ENCODE measurements around the gene MERTK.

Gene MERTK

DNA sequence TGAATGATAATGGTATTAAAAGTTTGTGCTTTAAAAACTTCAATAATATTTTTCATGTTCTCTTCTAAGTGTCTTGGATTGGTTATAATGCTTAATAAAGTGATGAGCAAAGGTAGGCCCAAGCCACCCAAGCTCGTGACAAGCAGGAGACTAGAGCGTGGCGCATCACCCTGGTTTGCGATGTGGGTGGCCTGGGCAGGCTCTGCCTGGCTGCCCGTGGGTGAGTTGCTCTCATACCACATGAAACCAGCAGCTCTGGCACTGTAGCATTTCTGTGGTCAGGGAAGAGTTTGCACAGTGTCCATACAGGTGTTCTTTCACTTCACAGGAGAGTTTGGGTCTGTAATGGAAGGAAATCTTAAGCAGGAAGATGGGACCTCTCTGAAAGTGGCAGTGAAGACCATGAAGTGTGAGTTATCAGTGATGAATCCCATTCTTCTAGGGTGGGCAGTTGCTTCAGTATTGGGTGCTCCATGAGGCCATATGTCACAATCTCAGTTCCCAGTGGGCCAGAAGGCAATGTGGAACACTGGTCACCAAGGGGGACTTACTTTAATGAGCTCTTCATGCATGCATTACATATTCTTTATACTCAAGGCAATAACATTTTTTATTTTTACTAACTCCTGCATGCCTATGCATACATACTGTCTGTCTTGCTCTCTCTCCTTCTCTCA, 105.3 kb downstream of the MERTK start:
- no peak for DNase-seq (ENCODE audit: low read depth, low spot score)
- H3K27ac ChIP-seq = no peak overlapping the region

DNA sequence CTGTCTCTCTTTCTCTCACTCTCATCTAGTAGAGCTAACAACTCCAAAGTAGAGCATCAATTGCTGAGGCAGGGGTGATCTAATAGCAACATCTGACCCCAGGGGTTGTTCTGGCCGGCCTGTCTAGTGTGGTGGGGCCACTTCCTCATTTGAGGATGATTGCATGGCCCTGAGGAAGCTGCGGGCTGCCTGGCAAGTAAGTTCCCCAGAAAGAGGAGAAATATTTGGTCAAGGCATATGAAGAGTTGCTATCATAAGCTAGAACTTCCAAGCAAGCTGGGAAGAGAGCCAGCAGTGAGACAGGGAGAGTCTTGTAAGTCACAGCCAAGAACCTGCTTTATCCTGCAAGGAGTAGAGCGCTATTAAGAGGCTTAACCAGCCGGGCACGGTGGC, 105.8 kb downstream of the MERTK start:
- H3K27ac ChIP-seq = no peak overlapping the region
- DNase-seq (ENCODE audit: low read depth, low spot score) = no peak

- DNase-seq (ENCODE audit: low read depth, low spot score) = no peak
- H3K27ac ChIP-seq = peak overlapping the region; percentile 63
Observed at GRCh38 chr2:112005406-112006075, 107.1 kb downstream of the MERTK start.

- DNase-seq (ENCODE audit: low read depth, low spot score) = peak; percentile 61
- H3K27ac ChIP-seq = peak overlapping the region; percentile 63
Observed at GRCh38 chr2:112006076-112006410, 107.6 kb downstream of the MERTK start.

- no peak overlapping the region for H3K27ac ChIP-seq
- no peak for DNase-seq (ENCODE audit: low read depth, low spot score)
Observed at GRCh38 chr2:112007493-112007892, 109.1 kb downstream of the MERTK start.

DNA sequence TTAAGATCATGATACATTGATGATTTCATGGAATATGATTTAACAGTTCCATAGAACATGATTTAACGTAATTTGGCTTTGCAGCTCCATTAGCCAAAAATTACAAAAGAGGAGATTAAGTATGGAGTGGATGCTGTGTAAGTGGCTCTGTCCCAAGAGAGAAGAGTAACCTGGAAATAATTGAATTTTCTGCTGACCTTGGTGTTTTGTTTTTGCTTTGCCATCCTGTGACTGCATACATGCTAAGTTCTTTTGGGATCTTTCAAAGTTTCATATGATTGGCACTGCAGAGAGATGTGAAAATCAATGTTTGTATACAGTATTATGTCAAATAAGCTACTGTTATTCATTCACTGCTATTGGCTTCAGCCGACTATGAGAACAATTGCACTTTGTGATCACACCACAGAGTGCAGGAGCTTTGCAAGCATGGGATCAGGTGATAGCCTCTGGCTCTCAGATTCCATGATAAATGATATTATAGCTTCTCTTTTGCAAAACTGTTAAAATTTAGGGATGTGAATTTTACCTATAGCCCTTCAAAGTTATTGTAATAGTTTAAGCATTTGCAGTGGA, 110.6 kb downstream of the MERTK start:
- H3K27ac ChIP-seq = no peak overlapping the region
- no peak for DNase-seq (ENCODE audit: low read depth, low spot score)

DNA sequence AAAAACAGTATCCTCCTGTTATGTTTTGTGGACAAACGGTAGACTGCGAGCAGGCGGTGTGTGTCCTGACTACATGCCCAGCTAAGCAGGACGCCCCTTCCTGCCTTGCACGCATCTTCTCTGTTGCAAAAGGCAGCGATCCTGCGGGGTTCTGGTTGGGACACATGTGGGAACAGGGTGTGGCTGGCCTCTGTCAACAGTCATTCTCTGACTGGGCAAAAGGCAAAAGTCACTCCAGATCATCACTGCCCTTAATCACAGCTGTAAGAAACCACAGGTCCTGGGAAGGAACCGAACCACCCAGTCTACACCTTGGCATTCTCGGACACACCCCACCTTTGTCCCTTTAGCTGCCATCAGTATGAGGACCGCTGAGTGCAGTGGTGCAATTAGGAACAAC, 112.3 kb downstream of the MERTK start:
- no peak overlapping the region for H3K27ac ChIP-seq
- DNase-seq (ENCODE audit: low read depth, low spot score) = no peak

GRCh38 chr2:112012556-112012955, 114.1 kb downstream of the MERTK start:
- H3K27ac ChIP-seq = no peak overlapping the region
- no peak for DNase-seq (ENCODE audit: low read depth, low spot score)

DNA sequence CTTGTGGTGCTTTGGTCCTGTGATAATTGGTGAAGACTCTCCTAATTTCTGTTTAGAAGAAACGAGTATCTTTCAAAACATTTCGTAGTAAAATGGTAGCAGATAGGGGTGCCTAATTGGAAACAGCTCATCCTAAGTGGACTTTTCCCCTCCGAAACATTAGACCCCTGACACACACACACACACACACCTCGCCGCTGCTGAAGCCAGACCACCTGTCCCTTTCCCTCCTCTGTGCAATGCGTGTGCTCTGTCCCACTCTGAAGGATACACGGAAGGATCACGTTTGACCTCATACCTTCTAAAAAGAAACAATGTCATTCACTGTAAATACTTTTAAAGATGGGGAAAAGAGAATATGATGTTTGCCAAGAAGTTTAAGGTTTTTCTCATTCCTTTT, 120.4 kb downstream of the MERTK start:
- no peak for DNase-seq (ENCODE audit: low read depth, low spot score)

DNA sequence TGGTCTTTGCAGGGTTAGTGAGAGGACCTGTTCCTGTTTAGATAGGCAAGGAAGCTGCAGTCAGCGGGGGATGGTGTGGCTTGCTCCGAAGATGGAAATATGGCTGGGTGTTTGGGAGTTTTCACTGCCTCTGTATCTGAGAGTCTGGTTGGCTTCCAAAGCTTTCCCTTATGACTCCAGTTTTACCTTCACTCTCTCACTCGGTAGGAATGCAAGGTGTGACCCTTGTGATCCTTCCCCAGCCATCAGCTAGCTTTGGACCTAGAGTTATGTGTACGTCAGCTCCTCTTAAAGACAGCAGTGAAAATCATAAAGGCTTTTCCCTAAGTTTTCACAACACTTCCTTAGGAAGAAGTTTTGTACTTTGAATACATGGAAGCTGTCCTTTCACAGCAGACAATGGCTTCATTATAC, 121.2 kb downstream of the MERTK start:
- DNase-seq (ENCODE audit: low read depth, low spot score) = no peak
- no peak overlapping the region for H3K27ac ChIP-seq

More for the DNA sequence above, 120.4 kb downstream of the MERTK start:
- no peak overlapping the region for H3K27ac ChIP-seq

GRCh38 chr2:112020561-112020960, 122.2 kb downstream of the MERTK start:
- H3K27ac ChIP-seq = no peak overlapping the region
- DNase-seq (ENCODE audit: low read depth, low spot score) = no peak

DNA sequence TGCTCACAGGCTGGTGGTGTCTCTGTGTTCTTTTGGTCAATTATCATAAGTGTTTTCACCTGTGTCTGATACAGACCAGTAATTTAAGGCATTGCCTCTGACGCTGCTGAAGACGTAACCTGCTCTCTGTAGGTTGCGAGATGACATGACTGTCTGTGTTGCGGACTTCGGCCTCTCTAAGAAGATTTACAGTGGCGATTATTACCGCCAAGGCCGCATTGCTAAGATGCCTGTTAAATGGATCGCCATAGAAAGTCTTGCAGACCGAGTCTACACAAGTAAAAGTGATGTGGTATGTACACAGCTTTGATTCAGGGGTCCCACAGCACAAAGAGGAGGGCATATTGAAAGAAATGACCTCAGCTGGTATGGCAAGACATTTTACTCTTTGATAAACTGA, 122.9 kb downstream of the MERTK start:
- no peak overlapping the region for H3K27ac ChIP-seq
- DNase-seq (ENCODE audit: low read depth, low spot score) = no peak

- no peak for DNase-seq (ENCODE audit: low read depth, low spot score)
- no peak overlapping the region for H3K27ac ChIP-seq
Observed at GRCh38 chr2:112021781-112022231, 123.4 kb downstream of the MERTK start.

DNA sequence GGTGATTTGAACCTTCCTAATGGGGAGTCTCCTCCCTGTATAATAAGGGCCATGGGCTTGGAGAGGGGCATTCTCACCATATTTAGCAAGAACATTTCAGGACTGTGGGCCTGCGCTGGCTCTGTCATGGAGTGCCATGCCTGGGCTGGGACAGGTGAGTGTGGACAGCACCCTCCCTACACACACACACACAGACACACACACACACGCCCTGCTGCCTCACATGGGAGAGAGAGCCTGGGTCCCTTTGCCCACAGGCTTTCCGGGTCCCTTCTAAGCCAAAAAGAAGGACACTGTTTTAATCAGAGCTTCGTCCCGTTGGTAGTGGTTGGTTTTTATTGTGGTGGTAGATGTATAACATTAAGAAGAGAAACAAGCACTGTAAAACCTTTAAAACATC, 125.3 kb downstream of the MERTK start:
- H3K27ac ChIP-seq = no peak overlapping the region
- no peak for DNase-seq (ENCODE audit: low read depth, low spot score)

GRCh38 chr2:112024231-112024630, 125.8 kb downstream of the MERTK start:
- DNase-seq (ENCODE audit: low read depth, low spot score) = no peak
- no peak overlapping the region for H3K27ac ChIP-seq

- DNase-seq (ENCODE audit: low read depth, low spot score) = no peak
- no peak overlapping the region for H3K27ac ChIP-seq
Observed at GRCh38 chr2:112024896-112025491, 126.6 kb downstream of the MERTK start.

- H3K27ac ChIP-seq = no peak overlapping the region
Observed at GRCh38 chr2:112026509-112026908, 128.1 kb downstream of the MERTK start.

GRCh38 chr2:112027767-112028166, 129.4 kb downstream of the MERTK start:
- no peak for DNase-seq (ENCODE audit: low read depth, low spot score)

More at GRCh38 chr2:112026509-112026908, 128.1 kb downstream of the MERTK start:
- no peak for DNase-seq (ENCODE audit: low read depth, low spot score)

GRCh38 chr2:112029164-112029563, 130.8 kb downstream of the MERTK start:
- no peak for DNase-seq (ENCODE audit: low read depth, low spot score)
- no peak overlapping the region for H3K27ac ChIP-seq

More at GRCh38 chr2:112027767-112028166, 129.4 kb downstream of the MERTK start:
- no peak overlapping the region for H3K27ac ChIP-seq

DNA sequence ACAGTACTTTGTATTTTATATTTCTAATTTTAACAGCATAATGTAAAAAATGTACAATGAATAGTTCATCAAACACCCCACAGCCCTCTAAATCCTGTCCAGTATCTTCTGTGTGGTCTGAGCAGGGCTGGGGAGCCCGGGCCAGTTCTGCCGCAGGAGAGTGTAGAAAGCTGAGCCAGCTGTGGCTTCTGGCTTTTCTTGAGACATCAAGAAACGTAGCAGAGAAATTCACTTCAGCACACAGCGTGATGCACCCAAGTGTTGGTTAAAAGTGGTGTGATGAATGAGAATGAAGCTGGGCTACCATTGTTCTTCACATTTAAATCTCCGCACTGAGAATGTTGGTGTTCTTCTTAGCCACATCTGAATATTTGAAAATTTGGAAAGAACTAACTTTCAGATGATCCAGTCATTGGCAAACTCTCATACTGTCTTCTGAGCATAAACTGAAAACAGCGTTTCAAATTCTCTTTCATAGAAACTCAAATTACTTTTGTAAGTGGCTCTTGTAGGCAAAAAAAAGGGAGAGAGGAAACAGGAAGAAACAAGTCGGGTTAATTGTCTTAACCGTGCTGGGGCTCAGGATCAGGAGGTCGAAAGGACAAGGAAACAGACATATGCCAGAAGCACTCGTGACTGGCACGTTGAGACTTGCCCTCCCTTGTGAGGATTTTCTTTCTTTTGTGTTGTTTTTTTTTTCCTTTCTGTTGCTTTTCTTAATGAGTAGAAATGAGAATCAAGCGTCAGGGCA, 133.2 kb downstream of the MERTK start:
- no peak for DNase-seq (ENCODE audit: low read depth, low spot score)
- H3K27ac ChIP-seq = peak overlapping the region; percentile 58

GRCh38 chr2:112032224-112032586, 133.8 kb downstream of the MERTK start:
- no peak for DNase-seq (ENCODE audit: low read depth, low spot score)
- peak overlapping the region; percentile 58 for H3K27ac ChIP-seq

All from epithelial cell of prostate (primary cell).